GM20431 (cell line): ENCODE data around the gene MBTD1.
"Not testable (repeated sequence)": the region's sequence is repeated elsewhere in the genome, so short reads cannot be mapped to it uniquely, and the experiment has no call there.

ENCODE experiments used
- in situ Hi-C: fragments of 300-500 bp; cut with MseI, MboI; formaldehyde crosslinking; loops from one replicate; pipeline ENCODE4 v1.15.0; 2020; ENCODE audit warnings: low sequenced_read_pairs; ENCODE audit not compliant: unreplicated experiment

Gene MBTD1

DNA sequence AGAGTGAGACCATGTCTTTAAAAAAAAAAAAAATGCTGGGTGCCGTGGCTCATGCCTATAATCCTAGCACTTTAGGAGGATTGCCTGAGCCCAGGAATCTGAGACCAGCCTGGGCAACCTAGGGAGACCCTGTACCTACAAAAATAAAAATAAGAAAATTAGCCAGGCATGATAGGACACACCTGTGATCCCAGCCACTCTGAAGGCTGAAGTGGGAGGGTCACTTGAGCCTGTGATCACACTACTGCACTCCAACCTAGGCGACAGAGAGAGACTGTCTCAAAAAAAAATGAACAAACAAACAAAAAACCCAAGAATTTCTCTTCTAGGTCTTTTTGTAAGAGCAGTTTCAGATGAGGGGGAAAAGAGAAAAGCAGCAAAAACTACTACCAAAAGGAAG, 59.0 kb downstream of the MBTD1 start:
- in situ Hi-C loops = no loop called here

- in situ Hi-C loops = no loop called here
Measured at GRCh38 chr17:51200295-51200694, 59.6 kb downstream of the MBTD1 start.

DNA sequence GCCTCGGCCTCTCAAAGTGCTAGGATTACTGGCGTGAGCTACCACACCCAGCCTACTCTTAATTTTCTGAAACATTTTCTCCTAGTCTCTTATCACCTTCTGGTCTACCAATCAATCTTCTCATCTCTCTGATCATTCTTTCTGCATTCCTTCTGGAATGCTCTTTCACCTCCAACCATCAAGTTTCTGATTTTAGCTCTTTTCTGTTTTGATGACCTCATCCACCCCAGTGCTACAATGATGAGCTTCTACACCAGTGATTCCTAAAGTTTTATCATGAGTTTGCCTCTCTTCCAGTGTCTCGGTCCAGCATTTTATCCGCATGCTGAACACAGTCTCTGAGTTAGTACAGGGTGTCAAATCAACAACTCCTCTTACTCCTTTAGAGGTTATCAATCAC, 62.1 kb downstream of the MBTD1 start:
- in situ Hi-C loops = no loop called here

DNA sequence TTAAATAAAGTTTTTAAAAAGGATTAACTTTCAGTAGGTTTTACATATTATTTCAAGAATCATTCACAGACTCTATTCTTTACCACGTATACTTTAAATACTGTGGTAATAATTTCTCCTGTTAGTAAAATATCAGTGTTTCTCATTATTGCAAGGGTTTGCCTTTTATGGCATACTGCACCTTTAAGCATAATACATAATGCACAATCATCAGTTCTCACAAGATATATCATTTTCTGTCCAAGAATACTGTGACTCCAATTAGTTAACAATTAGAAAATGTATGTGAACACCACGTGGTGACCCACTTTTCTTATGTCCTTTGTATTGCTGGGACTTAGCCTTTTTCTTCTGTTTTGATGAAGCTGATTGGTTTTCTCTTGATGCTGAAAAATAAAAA, 68.0 kb downstream of the MBTD1 start:
- in situ Hi-C loops = no loop called here

- in situ Hi-C loops = no loop called here
Measured at GRCh38 chr17:51189628-51190027, 70.2 kb downstream of the MBTD1 start.

- in situ Hi-C loops = no loop called here
Measured at GRCh38 chr17:51189162-51189561, 70.7 kb downstream of the MBTD1 start.

DNA sequence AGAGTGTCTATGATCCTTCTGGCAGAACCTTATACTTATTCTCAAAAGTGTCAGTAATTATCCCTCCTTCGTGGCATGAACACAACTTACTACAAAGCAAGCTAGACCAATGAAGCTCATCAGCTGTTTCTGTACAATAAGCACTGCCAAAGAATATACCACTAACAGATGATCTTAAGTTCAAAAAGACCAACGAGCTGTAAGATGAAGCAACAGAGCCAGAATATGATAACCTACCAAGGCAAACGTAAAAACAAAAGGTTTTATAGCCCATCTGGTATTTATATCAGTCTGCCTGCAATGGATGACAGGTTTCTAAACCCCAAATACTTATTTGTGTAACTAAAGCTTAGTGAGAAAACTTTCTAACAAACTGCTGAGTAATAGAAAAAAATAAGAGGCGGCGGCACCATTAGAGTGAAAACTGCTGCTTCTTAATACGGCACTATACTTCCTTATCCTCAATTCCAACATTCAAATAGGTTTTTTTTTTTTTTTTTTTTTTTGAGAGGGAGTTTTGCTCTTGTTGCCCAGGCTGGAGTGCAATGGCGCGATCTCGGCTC, 71.5 kb downstream of the MBTD1 start:
- in situ Hi-C loops = no loop called here

DNA sequence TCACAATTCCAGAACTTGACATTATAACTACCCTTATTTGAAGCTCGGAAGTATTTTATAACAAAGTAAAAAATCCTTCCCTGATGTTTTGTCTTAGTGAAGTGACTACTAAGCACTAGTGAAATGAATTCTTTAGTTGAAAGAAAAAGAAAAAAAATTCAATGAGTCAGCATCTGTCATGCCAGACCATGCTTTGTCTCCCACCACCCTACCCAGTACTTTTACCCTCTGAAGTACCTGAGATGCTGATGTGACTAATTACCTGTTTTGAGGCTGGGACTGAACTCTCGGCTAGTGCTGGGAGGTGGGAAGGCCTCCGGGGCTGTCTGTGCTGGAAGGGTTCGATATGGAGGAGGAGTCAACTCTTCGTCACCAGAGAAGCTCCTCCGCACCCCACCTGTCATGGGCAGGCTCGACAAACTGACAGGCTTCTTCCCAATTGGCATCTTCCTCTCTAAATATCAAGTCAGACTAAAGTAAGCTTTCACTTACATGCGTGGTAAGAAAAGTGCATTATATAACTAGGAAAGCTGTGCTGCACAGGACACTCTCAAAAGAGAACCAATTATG, 74.0 kb downstream of the MBTD1 start:
- in situ Hi-C loops = no loop called here

DNA sequence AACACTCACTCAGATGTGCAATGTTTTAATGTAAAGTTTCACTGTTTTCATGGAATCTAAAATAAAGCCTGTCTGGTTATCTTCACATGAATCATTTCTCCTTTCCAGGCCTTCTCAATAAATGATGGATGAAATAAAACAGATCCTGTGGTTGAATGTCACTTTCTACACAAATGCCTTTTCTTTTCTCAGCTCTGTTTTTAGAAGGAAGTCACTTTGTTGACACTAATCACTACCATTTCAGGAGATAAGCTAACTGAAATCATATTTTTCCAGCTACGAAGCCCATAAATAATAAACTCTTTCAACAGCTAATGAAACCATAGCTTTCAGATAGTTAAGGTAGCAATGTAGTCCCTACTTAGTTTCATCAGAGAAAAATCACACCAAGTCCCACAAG, 75.7 kb downstream of the MBTD1 start:
- in situ Hi-C loops = no loop called here

DNA sequence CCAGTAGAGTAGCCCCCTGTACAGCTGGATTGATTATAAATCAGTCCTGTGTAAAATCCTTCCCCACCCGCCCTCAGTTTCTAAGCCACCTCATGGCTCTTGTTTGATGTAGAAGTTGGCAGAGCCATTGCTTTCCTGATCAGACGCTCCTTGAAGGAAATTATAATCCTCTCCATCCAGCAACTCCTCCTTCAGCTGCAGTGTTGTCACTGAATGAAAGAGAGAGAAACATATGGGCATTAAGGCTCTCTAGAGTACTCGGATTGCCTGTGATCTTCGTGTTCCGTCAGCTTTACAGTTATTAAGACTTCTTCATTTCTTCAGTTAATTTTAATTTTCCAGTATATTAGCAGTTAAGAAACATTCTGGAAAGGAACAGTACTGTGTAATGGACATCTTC, 79.4 kb downstream of the MBTD1 start:
- in situ Hi-C loops = no loop called here

GRCh38 chr17:51172030-51172429, 87.8 kb downstream of the MBTD1 start:
- in situ Hi-C loops = not testable (repeated sequence)

GRCh38 chr17:51170736-51171135, 89.1 kb downstream of the MBTD1 start:
- in situ Hi-C loops = no loop called here

DNA sequence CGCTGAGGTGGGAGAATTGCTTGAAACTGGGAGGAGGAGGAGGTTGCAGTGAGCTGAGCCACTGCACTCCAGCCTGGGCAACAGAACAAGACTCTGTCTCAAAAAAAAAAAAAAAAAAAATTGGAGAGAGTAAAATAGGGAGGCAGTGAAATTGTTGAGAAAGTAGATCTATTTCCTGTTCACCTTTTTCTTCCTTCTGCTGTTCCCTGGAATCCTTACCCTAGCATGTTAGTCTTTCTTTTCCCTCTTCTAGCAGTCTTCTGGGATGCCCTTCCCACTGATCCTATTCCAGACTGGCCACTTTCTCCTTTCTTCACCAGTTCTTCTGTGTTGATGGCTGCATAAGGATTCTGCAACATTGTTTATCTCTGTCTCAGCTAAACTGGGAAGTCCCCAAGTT, 90.5 kb downstream of the MBTD1 start:
- in situ Hi-C loops = no loop called here

- in situ Hi-C loops = no loop called here
Measured at GRCh38 chr17:51166987-51167931, 92.6 kb downstream of the MBTD1 start.

DNA sequence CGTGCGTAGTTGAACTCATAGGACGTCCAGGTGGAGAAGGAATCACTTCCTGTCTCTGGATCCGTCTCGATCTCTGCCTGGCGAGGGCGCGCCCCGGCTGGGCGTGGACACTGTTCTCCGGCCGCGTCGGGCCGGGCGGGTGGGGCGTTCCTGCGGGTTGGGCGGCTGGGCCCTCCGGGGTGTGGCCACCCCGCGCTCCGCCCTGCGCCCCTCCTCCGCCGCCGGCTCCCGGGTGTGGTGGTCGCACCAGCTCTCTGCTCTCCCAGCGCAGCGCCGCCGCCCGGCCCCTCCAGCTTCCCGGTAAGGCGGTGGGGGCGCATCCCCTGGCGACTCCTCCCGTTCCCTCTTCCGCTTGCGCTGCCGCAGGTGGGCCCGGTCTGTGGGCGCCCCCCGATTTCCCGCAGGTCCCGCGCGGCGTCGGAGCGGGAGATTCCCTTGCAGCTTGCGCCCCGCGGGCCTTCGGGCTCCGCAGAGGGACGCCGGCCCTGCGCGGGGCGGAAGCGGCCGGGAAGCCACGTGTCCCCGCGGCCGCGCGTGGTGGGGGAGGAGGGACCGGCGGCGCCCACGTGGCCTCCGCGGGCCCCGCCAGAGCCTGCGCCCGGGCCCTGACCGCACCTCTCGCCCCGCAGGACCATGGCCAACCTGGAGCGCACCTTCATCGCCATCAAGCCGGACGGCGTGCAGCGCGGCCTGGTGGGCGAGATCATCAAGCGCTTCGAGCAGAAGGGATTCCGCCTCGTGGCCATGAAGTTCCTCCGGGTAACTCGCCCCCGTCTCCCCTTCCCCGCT, 93.5 kb downstream of the MBTD1 start, which contains the start of gene NME2:
NME2 (plus strand) TSS at position 214 of the 789 bp plus-strand sequence; CDS start at position 634, 420 bp downstream.
- in situ Hi-C loops = no loop called here

DNA sequence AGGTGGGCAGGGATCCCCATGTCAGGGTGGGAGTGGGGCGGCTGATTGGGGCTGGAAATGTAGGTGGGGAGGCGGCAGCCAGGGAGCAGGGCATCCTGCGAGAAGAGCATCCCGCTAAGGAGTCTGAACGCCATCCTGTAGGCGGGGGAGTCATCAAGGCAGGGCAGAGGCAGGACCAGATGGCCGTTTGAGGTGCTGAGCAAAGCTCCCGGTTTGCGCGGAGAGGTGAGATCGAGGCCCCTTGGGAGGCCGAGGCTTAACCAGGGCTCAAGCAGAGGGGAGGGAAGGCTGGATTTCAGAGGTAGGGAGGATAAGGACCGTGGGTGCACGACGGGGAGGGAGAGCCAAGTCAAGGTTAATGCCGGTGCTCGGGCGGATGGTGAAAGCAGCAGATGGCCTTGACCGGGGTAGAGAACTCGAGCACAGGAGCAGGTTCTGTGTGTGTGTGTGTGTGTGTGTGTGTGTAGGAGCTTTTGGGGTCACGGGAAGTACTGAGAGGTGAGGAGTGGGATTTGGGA, 94.1 kb downstream of the MBTD1 start:
- in situ Hi-C loops = no loop called here

DNA sequence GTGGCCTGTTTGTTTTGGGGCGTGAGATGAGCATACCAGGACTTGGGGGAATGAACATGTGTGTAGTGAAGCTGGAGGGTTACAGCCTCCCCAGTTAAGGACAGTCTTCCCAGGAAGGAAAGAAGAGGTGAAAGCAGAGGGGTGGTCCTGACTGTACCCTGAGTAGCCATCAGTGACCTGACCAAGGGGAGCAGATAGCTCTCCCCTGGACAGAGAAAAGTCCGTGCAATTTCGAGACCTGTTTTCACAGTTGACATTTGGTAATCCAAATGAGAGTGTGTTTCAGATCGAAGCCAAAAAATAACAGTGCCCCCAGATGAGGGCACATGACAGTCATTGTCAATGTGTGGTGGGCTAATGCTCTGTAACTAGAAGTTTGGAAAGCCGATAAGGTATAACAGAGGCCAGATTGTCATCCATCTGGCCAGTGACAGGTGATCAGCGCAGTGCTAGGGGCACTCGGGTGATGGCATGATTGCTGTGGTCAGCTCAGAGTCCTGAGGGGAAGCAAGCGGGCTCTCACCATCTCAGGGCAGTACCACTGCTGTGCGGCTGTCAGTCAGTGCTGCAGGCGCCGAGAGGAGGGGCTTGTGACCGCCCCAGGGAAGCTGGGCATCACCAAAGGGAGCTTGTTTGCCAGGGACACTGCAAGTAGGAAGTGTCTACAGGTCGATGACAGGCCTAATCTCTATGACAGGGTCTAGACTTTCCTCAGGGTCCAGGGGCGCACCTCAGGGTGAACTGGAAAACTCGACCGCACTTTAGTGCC, 94.8 kb downstream of the MBTD1 start:
- in situ Hi-C loops = no loop called here

DNA sequence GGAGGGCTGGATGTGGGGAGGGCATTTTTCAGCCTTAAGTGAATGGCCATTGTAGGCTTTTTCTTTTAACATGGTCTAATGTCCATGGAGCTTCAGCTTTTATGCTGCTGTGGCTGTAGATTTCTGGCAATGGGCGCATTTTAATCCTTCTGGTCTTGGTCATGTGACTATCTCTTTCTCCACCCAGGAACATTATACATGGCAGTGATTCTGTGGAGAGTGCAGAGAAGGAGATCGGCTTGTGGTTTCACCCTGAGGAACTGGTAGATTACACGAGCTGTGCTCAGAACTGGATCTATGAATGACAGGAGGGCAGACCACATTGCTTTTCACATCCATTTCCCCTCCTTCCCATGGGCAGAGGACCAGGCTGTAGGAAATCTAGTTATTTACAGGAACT, 98.3 kb downstream of the MBTD1 start:
- in situ Hi-C loops = no loop called here

GRCh38 chr17:51159604-51160003, 100.2 kb downstream of the MBTD1 start:
- in situ Hi-C loops = no loop called here

- in situ Hi-C loops = no loop called here
Measured at GRCh38 chr17:51155416-51155815, 104.4 kb downstream of the MBTD1 start.
